RPMI7951 (cell line): ENCODE results near the gene THAP3. TPM values are rescaled to one million over a fixed set of nuclear protein-coding genes. Genes with fewer than 3 reads are reported as not detected.

ENCODE experiments used
- DNase-seq: peaks from one replicate; pipeline ENCODE4 v3.0.0-alpha.2; 2012; ENCODE audit warnings: low read depth
- total RNA-seq: library from RNA; depleted of rRNA; stranded (reverse); fragments of >200 nt; shearing (Covaris generic); gene quantifications from 2 replicates; pipeline ENCODE4 v1.2.3, GENCODE V29; 2014

Gene THAP3
- total RNA-seq, 1 experiment from 2014 or later: 29.9 TPM

- DNase-seq: peak; percentile 65
These were observed 11.9 kb upstream of the THAP3 start for GRCh38 chr1:6612641-6613360.

DNA sequence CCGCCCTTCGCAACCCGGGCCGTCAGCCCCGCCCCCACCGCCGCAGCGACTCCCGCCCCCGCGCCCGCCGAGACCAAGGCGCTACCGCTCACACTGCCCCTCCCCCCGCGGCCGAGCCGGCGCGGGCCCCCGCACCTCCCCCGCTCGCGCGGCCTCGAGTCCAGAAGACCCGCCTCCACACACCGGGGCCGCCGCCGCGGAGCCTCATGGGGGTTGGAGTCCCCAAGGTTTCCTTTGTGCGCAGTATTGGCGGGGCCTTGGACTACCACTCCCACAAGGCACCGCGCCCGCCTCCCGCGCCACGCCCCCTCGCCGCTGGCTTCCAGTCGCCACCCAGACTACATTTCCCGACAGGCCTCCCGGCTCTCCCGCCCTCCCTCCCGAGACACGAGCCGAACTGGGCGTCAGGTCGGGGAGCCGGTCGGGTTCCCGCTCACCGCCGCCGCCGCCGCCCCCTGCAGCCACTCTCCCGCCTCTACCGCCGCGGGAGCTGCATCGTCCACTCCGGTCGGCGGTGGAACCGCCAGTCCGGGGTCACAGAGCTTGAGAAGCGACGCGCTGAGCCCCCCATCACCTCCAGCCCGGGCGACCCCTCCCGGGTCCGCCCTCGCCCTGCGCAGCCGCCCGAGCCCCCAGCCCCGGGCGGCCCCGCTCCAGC lies 11.2 kb upstream of the THAP3 start, which contains the start of gene PHF13:
Gene PHF13 (plus strand): TSS at position 371 of the 658 bp plus-strand sequence. CDS start 336 bp downstream, outside the sequence.
- DNase-seq: peak; percentile 99

- peak; percentile 22 for DNase-seq
These were observed 10.4 kb upstream of the THAP3 start for GRCh38 chr1:6614019-6614928.

DNA sequence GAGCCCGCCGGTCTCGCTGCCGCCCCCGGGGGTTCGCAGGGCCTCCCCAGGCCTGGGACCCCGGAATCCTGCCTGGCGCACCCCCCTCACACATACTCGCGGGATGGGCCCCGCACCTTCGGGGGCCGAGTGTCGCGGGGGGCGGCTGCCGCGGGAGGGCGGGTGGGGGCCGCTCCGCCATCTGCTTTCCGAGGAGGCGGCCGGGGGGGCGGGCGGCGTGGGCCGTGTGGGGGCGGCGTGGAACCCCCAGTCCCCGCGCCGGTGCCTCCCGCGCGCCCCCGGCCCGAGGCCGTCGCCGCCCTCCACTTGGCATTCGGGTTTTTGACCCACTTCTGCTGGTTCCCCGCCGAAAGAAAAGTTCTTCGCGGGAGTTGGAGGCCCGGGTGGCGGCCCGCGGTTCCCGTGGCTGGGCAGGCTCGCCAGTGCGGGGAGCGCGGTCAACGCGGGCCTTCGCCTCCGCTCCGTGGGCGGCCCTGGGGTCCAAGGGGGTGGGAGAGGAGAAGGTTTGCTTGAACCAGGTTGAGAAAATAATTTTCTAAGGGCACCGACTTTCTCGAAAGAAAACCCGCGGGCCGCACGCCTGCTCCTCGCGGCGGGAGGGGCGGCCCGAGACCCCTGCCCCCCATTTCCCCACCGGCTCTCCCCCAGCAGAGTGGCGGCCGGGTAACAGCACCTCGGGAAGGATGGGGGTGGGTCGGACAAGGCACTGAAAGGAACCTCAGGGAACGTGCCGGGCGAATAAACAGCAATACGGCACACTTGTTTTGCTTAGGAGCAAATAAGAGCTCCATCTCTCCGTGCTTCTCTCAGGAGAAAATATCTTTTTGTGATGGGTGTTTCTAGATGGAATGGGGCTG lies 9.5 kb upstream of the THAP3 start:
- no peak for DNase-seq

DNA sequence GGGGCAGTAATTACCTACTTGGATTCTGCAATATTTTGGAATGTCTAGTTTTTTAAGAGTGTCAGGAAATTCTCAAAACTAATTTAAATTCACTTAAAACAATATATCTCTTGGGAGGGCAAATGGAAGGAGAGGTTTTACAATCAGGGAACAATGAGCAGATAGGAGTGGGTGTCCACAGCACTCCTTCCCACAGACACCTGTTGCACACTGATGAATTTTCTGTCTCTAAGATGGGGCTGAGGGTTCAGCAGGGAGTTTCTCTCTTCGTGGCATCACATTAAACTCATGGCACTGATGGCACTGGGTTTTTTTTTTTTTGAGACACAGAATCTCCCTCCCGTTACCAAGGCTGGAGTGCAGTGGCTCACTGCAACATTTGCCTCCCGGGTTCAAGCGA lies 5.6 kb upstream of the THAP3 start:
- no peak for DNase-seq

DNA sequence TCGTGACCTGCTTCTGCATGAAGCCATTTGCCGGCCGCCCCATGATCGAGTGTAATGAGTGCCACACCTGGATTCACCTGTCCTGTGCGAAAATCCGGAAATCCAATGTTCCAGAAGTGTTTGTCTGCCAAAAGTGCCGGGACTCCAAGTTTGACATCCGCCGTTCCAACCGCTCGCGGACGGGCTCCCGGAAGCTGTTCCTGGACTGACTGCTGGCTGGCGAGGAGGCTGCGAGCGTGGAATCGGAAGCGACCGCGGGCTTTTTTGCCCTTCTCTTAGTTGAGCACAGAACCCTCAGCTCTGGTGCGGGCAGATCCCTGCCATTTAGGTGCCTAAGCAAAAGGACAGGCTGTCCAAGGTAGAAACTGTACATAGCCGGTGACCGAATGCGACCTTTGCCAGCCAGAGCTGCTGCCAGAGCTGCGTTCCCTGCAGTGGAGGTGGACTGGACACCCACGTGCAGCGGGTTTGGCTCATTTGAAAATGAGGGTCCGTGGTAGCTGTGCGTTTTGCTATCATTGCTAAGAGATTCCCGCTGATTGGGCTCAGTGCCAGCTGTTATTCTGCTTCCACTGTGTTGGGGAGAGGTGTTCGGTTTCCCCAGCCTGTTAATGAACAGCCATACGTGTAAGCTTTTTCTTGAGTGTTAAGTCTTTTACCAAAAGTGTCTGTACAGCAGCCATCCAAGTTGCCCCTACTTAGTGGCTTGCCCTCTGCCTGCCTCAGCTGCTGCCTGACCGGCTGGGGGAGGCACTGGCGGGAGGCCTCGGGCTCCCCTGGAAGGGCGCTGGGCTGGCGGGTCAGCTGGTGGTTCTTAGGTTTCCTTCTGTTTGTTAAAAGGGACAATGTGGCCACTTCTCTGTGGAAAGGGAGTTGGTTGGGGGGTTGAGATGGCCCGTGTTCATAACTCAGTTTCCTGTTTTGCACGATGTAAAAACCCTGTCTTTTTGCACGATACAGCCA lies 3.0 kb upstream of the THAP3 start:
- DNase-seq: no peak

DNA sequence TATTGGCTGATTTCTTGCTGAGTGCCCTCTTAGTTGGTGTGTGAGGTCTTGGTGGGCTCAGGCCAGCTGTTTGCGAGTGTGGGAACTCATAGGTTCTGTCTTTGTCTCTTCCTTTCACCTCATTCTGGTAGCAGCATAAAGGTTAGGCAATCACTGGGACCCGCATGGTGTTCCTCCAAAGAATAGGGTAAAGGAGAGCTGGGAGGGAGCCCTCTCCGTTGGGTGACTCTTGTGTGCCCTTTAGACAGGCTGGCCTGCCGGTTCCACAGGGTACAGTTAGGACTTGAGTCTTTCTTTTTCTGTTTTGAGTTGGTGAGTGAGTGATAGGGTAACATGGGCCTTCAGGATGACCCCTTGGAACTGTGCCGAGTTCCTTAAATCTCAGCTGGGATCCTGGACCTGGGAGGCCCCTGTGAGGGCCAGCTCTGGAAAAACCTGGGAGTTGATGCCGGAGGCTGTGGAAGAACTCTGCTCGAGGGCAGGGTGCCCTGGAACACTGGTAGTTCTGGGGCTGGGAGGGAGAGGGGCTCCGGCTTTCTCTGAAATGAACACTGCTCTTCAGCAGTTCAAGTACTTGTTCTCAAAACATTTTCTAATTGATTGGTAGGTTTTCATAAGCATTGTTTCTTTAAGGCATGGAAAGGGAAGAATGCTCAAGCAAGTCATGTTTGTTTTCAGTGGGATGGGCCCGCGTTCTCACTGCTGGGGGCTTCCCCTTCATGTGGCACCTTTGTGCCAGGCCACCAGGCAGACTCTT lies 2.1 kb upstream of the THAP3 start:
- no peak for DNase-seq

DNA sequence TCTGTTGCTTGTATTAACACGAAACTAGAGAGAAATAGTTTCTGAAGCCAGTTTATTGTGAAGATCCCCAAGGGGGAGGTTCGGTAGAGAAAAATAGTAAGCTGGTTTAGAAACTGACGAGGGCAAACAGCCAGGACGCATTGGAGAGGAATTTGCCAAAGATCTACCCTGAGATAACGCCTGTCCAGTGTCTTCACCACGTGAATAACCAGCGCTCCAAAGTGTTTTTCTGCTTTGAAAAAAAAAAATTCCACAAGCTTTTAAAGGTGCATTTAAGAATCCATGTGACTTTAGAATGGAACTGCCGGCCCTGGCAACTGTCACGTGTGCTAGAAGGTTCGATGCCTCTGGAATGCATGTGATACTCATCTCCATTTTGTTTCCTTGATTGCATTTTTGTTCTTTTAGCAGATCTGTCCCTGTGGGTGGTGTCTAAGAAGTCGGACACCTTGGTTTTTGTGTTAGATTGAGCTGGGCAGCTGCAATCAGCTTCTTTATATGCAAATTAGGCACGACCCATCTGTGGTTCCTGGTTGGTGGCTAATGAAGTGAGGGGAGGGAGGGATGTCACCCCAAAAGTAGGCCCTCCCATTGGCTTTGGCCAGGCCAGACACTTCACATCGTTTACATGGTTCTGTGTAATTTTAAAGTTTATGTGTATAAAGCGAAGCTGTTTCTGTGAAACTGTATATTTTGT lies 1.3 kb upstream of the THAP3 start:
- no peak for DNase-seq

DNA sequence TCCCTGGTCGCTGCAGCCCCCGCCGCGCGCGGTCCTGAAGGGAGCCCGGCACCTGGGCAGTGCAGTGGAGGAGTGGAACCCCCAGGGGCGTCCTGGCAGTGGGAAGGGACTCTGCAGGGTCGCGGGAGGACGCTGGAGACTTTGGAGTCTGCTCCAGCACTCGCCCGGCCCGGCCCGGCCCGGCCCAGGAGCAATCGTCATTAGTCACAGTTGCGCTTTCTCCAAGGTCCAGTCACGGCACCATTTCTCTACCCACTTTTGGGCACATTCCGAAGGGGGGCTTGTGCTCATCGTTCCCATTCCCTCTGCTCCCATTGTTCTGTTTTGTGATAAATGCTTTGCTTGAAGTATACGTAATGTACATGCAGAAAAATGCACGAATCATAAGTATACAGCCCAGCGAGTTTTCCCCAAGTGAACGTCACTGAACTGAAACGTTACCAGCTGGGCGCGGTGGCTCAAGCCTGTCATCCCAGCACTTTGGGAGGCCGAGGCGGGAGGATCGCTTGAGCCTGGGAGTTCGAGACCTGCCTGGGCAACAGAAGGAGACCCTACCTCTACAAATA lies 999 bp downstream of the THAP3 start:
- DNase-seq: peak; percentile 44

DNA sequence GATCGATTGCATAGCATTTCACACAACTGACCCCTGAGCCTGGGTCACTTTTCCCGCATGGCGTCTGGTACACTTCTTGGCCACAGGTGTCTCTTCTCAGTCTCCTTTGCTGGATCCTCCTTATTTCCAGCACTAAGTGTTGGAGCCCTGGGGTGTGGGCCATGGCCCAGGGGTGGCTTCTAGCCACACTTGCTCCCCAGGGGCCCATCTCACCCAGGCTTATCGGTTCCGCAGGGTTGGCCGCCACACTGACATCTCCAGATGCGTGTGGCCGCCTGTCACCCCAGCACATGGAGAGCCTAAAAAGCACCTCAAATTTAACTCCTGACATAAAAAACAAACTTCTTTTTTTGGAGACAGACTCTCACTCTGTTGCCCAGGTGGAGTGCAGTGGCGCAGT lies 2.4 kb downstream of the THAP3 start:
- DNase-seq: no peak

GRCh38 chr1:6627841-6628545 lies 3.3 kb downstream of the THAP3 start:
- DNase-seq: no peak

DNA sequence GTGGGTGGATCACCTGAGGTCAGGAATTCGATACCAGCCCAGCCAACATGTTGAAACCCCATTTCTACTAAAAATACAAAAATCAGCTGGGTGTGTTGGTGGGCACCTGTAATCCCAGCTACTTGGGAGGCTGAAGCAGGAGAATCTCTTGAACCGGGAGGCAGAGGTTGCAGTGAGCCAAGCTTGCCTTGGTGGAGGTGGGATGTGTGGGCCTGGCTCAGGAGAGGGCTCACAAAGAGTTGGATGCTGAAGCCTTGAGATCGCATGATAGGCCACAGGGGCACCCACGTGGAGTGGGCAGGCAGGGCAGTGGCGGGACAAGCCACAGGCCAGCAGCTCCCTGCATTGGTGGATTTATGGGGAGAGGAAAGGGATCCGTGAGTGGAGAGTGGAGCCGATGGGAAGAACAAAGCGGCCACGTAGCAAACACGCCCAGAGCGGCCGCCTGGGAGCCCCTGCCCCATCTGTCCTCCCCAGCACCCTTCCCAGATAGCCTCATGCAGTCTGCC lies 4.4 kb downstream of the THAP3 start:
- no peak for DNase-seq

DNA sequence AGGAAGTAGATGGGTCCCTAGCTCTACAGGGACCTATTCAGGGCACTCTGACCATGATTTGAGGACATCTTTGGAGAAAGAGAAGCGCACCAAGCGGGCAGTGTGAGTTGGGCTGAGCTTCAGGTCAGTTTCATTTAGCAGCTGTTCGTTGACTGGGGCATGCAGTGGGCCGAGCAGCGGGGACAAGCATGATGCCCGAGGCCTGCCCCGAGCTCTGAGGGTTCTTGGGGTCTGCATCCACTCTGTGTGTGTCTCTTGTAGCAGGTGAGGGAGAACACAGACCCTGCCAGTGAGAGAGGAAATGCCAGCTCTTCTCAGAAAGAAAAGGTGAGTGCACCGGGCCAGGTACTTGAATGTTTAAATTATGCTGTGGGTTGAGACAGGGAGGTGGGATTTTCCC lies 5.4 kb downstream of the THAP3 start:
- DNase-seq: no peak

DNA sequence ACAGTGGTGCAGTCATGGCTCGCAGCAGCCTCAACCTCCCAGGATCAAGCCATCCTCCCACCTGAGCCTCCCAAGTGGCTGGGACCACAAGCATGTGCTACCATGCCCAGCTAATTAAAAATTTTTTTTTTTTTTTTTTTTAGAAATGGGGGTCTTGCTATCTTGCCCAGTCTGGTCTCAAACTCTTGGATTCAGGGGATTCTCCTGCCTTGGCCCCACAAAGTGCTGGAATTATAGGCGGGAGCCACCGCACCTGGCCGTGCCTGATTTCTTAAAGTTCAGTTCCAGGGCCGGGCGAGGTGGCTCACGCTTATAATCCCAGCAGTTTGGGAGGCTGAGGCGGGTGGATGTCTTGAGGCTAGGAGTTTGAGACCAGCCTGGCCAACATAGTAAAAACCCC lies 6.4 kb downstream of the THAP3 start:
- DNase-seq: no peak

- no peak for DNase-seq
These were observed 8.2 kb downstream of the THAP3 start for GRCh38 chr1:6632588-6633514.

DNA sequence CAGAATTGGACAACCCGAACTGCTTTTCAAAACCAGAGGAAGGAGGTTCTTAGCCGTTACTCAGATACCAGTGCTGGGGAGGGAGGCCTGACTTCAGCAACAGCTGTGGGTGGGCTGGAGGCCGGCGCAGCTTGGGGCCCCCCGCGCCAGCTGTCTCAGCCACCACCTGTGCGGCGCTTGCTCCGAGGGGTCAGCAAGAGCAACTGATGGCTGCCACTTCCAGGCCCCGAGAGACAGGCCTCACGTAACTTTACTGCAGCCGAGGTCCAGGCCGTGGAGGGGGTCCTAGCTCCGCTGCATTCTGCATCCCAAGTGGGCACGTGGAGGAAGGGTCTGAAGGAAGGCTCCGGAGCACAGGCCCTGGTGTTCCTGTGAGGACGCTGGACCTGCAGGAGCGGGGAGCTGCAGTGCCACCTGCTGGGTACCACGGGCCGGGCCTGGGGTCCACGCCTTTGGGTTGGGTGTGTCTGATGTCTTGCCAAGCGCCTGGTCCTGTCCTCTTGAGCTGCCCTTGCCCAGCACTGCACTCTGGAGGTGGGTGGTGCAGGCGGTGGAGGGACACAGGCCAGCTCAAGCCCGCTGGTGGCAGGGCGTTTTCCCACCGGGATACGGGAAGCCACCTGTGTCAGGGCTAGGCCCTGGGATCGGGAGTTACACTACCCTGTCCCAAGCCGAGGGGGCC lies 9.8 kb downstream of the THAP3 start:
- peak; percentile 32 for DNase-seq
